Suprapubic skin (tissue), 4 donors: ENCODE measurements around the gene EPHB1. TPM values are rescaled to one million over a fixed set of nuclear protein-coding genes. Genes with fewer than 3 reads are reported as not detected.

ENCODE experiments used
- DNase-seq, 2 donors: peaks; one replicate each; pipeline ENCODE4 v3.0.0-alpha.2; 2019; ENCODE audit warnings: low spot score in 2 of 2
- H3K27ac ChIP-seq: fragments of 200-600 bp; sonication (generic); one replicate; pipeline ENCODE4 v1.5.1; 2019
- H3K27me3 ChIP-seq: fragments of 200-600 bp; sonication (generic); one replicate; pipeline ENCODE4 v1.5.1; 2019
- H3K36me3 ChIP-seq: fragments of 200-600 bp; sonication (generic); one replicate; pipeline ENCODE4 v1.5.1; 2019
- H3K4me1 ChIP-seq: fragments of 200-600 bp; sonication (generic); one replicate; pipeline ENCODE4 v1.5.1; 2019
- H3K4me3 ChIP-seq: fragments of 200-600 bp; sonication (generic); one replicate; pipeline ENCODE4 v1.5.1; 2019; ENCODE audit warnings: mild to moderate bottlenecking
- H3K9me3 ChIP-seq: fragments of 200-600 bp; sonication (generic); one replicate; pipeline ENCODE4 v1.5.1; 2019
- EP300 ChIP-seq: sonication (generic); formaldehyde crosslinking; IDR thresholded peaks from one replicate; pipeline ENCODE4 v1.6.1; 2017; ENCODE audit warnings: antibody characterized with exemption
- POLR2A ChIP-seq, 2 donors: fragments of 450-650 bp; IDR thresholded peaks; one replicate each; pipeline ENCODE4 v1.6.1; 2017; ENCODE audit warnings: antibody characterized with exemption in 2 of 2, mild to moderate bottlenecking in 2 of 2, moderate library complexity in 2 of 2
- POLR2AphosphoS5 ChIP-seq, 3 donors: sonication (generic); formaldehyde crosslinking; IDR thresholded peaks; one replicate each; pipeline ENCODE4 v1.6.1; 2017; ENCODE audit warnings: antibody characterized with exemption in 3 of 3
- WGBS: methylation state at CpG from one replicate; pipeline ENCODE4 v1.1.5; 2018; 5-methylcytosine and 5-hydroxymethylcytosine counted together
- total RNA-seq, 4 donors: library from RNA; depleted of rRNA; stranded (reverse); fragments of >200 nt; gene quantifications; one replicate each; pipeline ENCODE4 v1.1.0, GENCODE V29; 2016
- TF ChIP-seq, protein P1 (sequence below), 2 donors: fragments of 200-600 bp in 1 of 2; fragments of 450-650 bp in 1 of 2; sonication (generic) in 1 of 2; IDR thresholded peaks; one replicate each; pipeline ENCODE4 v1.5.1; 2016 to 2019; ENCODE audit warnings: antibody characterized with exemption in 2 of 2, mild to moderate bottlenecking in 1 of 2, moderate library complexity in 1 of 2

The EPHB1 gene
- total RNA-seq, 4 donors from 2014 or later, result 8.5 to 30.7 (median 18.5) TPM

DNA sequence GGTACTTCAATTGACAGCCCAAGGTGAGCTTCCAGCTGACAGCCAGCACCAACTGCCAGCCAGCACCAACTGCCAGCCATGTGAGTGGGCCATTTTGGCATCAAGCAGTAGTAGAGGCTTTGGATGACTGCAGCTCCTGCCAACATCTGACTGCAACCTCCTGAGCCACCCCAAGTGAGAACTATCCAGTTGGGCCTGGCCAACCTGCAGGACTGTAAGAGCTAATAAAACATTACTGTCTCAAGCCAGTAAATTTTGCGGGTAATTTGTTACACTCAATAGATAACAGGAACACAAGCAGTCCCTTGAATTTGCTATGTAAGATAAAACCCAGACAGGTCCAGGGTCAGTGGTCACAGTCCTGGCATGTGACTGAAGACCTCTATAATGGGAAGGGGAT is 29.7 kb downstream of the EPHB1 start:
- TF ChIP-seq EP300, result no peak
- no peak for TF ChIP-seq POLR2A (IDR thresholded peaks at IDR 0.05)
- TF ChIP-seq, protein P1, sequence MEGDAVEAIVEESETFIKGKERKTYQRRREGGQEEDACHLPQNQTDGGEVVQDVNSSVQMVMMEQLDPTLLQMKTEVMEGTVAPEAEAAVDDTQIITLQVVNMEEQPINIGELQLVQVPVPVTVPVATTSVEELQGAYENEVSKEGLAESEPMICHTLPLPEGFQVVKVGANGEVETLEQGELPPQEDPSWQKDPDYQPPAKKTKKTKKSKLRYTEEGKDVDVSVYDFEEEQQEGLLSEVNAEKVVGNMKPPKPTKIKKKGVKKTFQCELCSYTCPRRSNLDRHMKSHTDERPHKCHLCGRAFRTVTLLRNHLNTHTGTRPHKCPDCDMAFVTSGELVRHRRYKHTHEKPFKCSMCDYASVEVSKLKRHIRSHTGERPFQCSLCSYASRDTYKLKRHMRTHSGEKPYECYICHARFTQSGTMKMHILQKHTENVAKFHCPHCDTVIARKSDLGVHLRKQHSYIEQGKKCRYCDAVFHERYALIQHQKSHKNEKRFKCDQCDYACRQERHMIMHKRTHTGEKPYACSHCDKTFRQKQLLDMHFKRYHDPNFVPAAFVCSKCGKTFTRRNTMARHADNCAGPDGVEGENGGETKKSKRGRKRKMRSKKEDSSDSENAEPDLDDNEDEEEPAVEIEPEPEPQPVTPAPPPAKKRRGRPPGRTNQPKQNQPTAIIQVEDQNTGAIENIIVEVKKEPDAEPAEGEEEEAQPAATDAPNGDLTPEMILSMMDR (IDR thresholded peaks at IDR 0.05), result no peak
- no peak for TF ChIP-seq POLR2AphosphoS5 (IDR thresholded peaks at IDR 0.05)
- no peaks in the 10 kb centered on the region for H3K4me1 ChIP-seq
- WGBS, result 78% methylated on average over 1 of the region's 1 CpG

DNA sequence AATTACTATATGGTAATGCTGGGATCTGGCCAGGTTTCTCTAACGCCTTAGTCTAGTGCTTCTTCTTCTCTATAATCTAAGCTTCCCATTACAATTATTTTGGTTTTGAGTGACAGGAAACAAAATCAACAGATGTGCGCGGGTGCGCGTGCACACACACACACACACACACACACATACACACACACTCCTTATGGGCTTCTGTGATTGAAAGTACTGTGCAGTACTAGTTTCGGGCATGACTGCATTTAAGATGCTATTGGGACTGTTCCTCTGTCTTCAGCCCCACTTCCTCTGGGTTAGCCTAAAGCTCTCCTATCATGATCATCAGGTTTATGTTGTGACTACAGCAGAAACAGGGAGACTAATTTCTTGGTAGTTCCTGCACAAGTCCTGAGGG is 32.2 kb downstream of the EPHB1 start:
- DNase-seq, result no peak
- no peak overlapping the region for H3K27ac ChIP-seq
- TF ChIP-seq POLR2AphosphoS5 (IDR thresholded peaks at IDR 0.05) (no peak), POLR2A (IDR thresholded peaks at IDR 0.05) (no peak), EP300 (no peak)
- TF ChIP-seq, protein P1 (IDR thresholded peaks at IDR 0.05), result no peak
- no peaks in the 10 kb centered on the region for H3K36me3 ChIP-seq
- WGBS, result 92% methylated on average over 6 of the region's 6 CpGs
- no peaks in the 10 kb centered on the region for H3K9me3 ChIP-seq
- H3K27me3 ChIP-seq, result no peaks in the 10 kb centered on the region
- no peak overlapping the region for H3K4me3 ChIP-seq
- no peaks in the 10 kb centered on the region for H3K4me1 ChIP-seq

More for the DNA sequence above, 29.7 kb downstream of the EPHB1 start:
- DNase-seq, result no peak
- Histone ChIP-seq H3K4me3 (no peak overlapping the region), H3K36me3 (no peaks in the 10 kb centered on the region), H3K27me3 (no peaks in the 10 kb centered on the region), H3K9me3 (no peaks in the 10 kb centered on the region), H3K27ac (no peak overlapping the region)

- Histone ChIP-seq H3K9me3 (no peaks in the 10 kb centered on the region), H3K4me3 (no peak overlapping the region), H3K4me1 (peaks cover 2% of the 10 kb centered on the region), H3K27ac (no peak overlapping the region), H3K36me3 (no peaks in the 10 kb centered on the region), H3K27me3 (no peaks in the 10 kb centered on the region)
- whole genome bisulfite sequencing, result 53% methylated on average over 3 of the region's 3 CpGs
- no peak for TF ChIP-seq POLR2A (IDR thresholded peaks at IDR 0.05)
- TF ChIP-seq, protein P1 (IDR thresholded peaks at IDR 0.05), result no peak
- no peak for TF ChIP-seq POLR2AphosphoS5 (IDR thresholded peaks at IDR 0.05)
- no peak for TF ChIP-seq EP300
- no peak for DNase-seq
These were observed 34.7 kb downstream of the EPHB1 start for GRCh38 chr3:134829721-134830120.

- H3K9me3 ChIP-seq, result no peaks in the 10 kb centered on the region
- no peak overlapping the region for H3K27ac ChIP-seq
- no peak for DNase-seq
- H3K36me3 ChIP-seq, result no peaks in the 10 kb centered on the region
- H3K4me1 ChIP-seq, result peaks cover 4% of the 10 kb centered on the region
- no peak overlapping the region for H3K4me3 ChIP-seq
- 95% methylated on average over 4 of the region's 4 CpGs for WGBS
- TF ChIP-seq EP300 (no peak), POLR2A (IDR thresholded peaks at IDR 0.05) (no peak), POLR2AphosphoS5 (IDR thresholded peaks at IDR 0.05) (no peak)
- TF ChIP-seq, protein P1 (IDR thresholded peaks at IDR 0.05), result no peak
- H3K27me3 ChIP-seq, result no peaks in the 10 kb centered on the region
These were observed 37.5 kb downstream of the EPHB1 start for GRCh38 chr3:134832585-134832984.

DNA sequence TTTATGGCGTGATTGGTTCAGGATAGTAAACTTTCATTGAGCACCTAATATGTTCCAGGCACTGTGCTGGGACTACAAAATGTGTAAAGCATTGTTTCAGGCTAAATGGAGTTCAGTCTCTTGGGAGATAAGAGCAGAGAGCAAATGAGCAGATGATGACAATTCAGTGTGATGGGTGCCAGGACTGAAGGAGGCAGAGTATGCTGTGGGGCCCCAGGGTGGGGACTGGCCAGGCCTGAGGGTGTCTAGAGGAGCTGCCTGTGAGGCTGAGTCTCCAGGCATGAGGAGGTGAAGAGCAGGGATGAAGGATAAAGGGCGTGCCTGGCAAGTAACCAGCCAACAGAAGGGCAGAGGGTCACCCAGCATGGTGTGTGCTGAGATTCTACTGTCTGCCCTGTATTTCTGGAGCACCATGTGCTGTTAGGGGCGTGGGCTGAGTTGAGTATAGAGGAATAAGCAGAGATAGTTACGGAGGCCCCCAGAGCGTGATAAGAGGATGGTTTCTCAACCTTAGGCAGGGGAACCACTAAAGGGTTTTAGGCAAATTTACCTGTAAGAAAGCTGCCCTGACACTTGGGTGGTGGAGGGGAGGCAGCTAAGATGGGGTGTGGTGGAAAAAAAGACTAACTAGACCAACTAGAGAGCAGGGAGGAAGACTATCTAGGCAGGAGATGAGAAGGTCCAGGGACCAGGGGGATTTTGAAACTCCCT is 38.5 kb downstream of the EPHB1 start:
- no peaks in the 10 kb centered on the region for H3K9me3 ChIP-seq
- H3K36me3 ChIP-seq, result no peaks in the 10 kb centered on the region
- no peak overlapping the region for H3K4me3 ChIP-seq
- peak in 1 of 2 donors; percentile 54 for DNase-seq
- no peak overlapping the region for H3K27ac ChIP-seq
- H3K4me1 ChIP-seq, result peaks cover 4% of the 10 kb centered on the region
- H3K27me3 ChIP-seq, result no peaks in the 10 kb centered on the region
- 90% methylated on average over 5 of the region's 5 CpGs for WGBS
- TF ChIP-seq POLR2AphosphoS5 (IDR thresholded peaks at IDR 0.05) (no peak), POLR2A (IDR thresholded peaks at IDR 0.05) (no peak)
- TF ChIP-seq, protein P1 (IDR thresholded peaks at IDR 0.05), result no peak
